HepG2 (cell line): Measurements from ENCODE around the gene PHF13.

Experiments used
- GPN1 ChIP-seq: sonication (generic); formaldehyde crosslinking; IDR thresholded peaks from 2 replicates; pipeline ENCODE4 v1.5.1; 2020; ENCODE audit warnings: missing genetic modification reagents, borderline replicate concordance
- HOXA5 ChIP-seq: sonication (generic); formaldehyde crosslinking; IDR thresholded peaks from 2 replicates; pipeline ENCODE4 v1.4.0; 2020; ENCODE audit warnings: missing genetic modification reagents
- KLF12 ChIP-seq: sonication (generic); formaldehyde crosslinking; IDR thresholded peaks from 2 replicates; pipeline ENCODE4 v1.4.0; 2020; ENCODE audit warnings: missing genetic modification reagents, borderline replicate concordance
- POLR2A ChIP-seq, 2 experiments: IDR thresholded peaks; 2 replicates each; pipeline ENCODE4 v1.6.1; 2011; ENCODE audit warnings: low read depth in 2 of 2, low read length in 2 of 2, mild to moderate bottlenecking in 1 of 2, moderate library complexity in 1 of 2; ENCODE audit not compliant: insufficient read depth in 1 of 2
- RAD21 ChIP-seq: fragments of 450-650 bp; formaldehyde crosslinking; IDR thresholded peaks from 2 replicates; pipeline ENCODE4 v1.5.0; 2020; ENCODE audit warnings: mild to moderate bottlenecking

GRCh38 chr1:6601049-6601922 lies 12.2 kb upstream of the PHF13 start:
- no peak for TF ChIP-seq HOXA5 (CRISPR knock-in tag)
- TF ChIP-seq POLR2A (IDR thresholded peaks at IDR 0.05; ENCODE audit: insufficient read depth in 1 of 2, low read depth in 2 of 2, low read length in 2 of 2): peak in 1 of 2 experiments; percentile 68; a peak in 2 of 4 replicates
- 0 out of 2 replicates have a peak, but pooled peaks have one; percentile 6 for TF ChIP-seq RAD21 (CRISPR knock-in tag)
- no peak for TF ChIP-seq GPN1 (CRISPR knock-in tag)
- TF ChIP-seq KLF12 (CRISPR knock-in tag): no peak
